GM12878 (cell line): Measurements from ENCODE around the gene CTSE. TPM values are rescaled to one million over a fixed set of nuclear protein-coding genes. Genes with fewer than 3 reads are reported as not detected.

ENCODE experiments used
- ATAC-seq: fragments of 200-7000 bp; cut with Tn5 transposase; 3 replicates; pipeline ENCODE4 v1.9.1; 2020; ENCODE audit warnings: mild to moderate bottlenecking, moderate library complexity
- BruUV-seq: library from RNA; stranded (reverse); fragments of 400-500 nt; replicated peaks from 2 replicates; lab custom pipeline; 2021; lab: Mats Ljungman, UMichigan
- CTCF ChIA-PET: fragments of 300-600 bp; sonication (Branson Sonifier 250); formaldehyde crosslinking; extraction: SDS; loops from one replicate; lab custom pipeline; 2021; ENCODE audit warnings: inconsistent platforms; lab: Yijun Ruan, JAX
- POLR2A ChIA-PET: fragments of 350-600 bp; formaldehyde crosslinking; extraction: SDS; loops from one replicate; lab custom pipeline; 2021; ENCODE audit warnings: inconsistent platforms; lab: Charles Lee
- RAD21 ChIA-PET: fragments of 300-600 bp; sonication (Branson Sonifier 250); formaldehyde crosslinking; loops from one replicate; lab custom pipeline; 2023; ENCODE audit warnings: antibody characterized with exemption; ENCODE audit not compliant: unreplicated experiment; lab: Charles Lee
- SMC1A ChIA-PET: fragments of 300-600 bp; sonication (Branson Sonifier 250); formaldehyde crosslinking; loops from one replicate; lab custom pipeline; 2023; ENCODE audit not compliant: unreplicated experiment, uncharacterized antibody; lab: Charles Lee
- DNase-seq: peaks from one replicate; pipeline ENCODE4 v3.0.0-alpha.2; 2011; ENCODE audit warnings: low read depth, low spot score
- FAIRE-seq: peaks from 3 replicates; lab custom pipeline; 2011; peaks lifted over from hg19 to GRCh38; lab: Jason Lieb, UNC
- H2AFZ ChIP-seq: 2 replicates; pipeline ENCODE4 v1.6.0; 2011; ENCODE audit warnings: low read depth, low read length, control low read depth; ENCODE audit not compliant: control insufficient read depth
- H3K27ac ChIP-seq: 2 replicates; pipeline ENCODE4 v1.5.1; 2011; ENCODE audit warnings: control low read depth; ENCODE audit not compliant: control insufficient read depth, insufficient read depth
- H3K27me3 ChIP-seq, 2 experiments: replicated peaks in 1 of 2; 2 replicates each; pipeline versions ENCODE4 v1.6.0 to v1.6.1; 2011; ENCODE audit warnings: low read length in 1 of 2; ENCODE audit not compliant: control insufficient read depth in 2 of 2, insufficient read depth in 2 of 2
- H3K36me3 ChIP-seq, 2 experiments: 2 replicates each; pipeline ENCODE4 v1.5.1; 2011; ENCODE audit warnings: low read length in 1 of 2; ENCODE audit not compliant: control insufficient read depth in 2 of 2, insufficient read depth in 2 of 2
- H3K4me1 ChIP-seq: 2 replicates; pipeline ENCODE4 v1.6.1; 2011; ENCODE audit warnings: mild to moderate bottlenecking, low read length, moderate library complexity, mixed read lengths; ENCODE audit not compliant: control insufficient read depth, insufficient read depth
- H3K4me2 ChIP-seq: 2 replicates; pipeline ENCODE4 v1.6.0; 2011; ENCODE audit warnings: control low read depth; ENCODE audit not compliant: control insufficient read depth, insufficient read depth
- H3K4me3 ChIP-seq: fragments of 200-600 bp; sonication (generic); 2 replicates; pipeline ENCODE4 v1.5.1; 2016
- H3K79me2 ChIP-seq: 2 replicates; pipeline ENCODE4 v1.6.0; 2011; ENCODE audit warnings: low read length; ENCODE audit not compliant: control insufficient read depth, insufficient read depth
- H3K9ac ChIP-seq: 2 replicates; pipeline ENCODE4 v1.8.0; 2011; ENCODE audit warnings: low read length, control low read depth, mixed read lengths; ENCODE audit not compliant: control insufficient read depth, insufficient read depth
- H3K9me3 ChIP-seq: replicated peaks from 3 replicates; pipeline ENCODE4 v1.5.1; 2011; ENCODE audit warnings: mild to moderate bottlenecking, low read length; ENCODE audit not compliant: control insufficient read depth, insufficient read depth
- H4K20me1 ChIP-seq: 2 replicates; pipeline ENCODE4 v1.6.0; 2011; ENCODE audit not compliant: control insufficient read depth, insufficient read depth
- EED ChIP-seq: sonication (generic); IDR thresholded peaks from 2 replicates; pipeline ENCODE4 v1.6.1; 2016; ENCODE audit warnings: antibody characterized with exemption, low read depth
- IKZF2 ChIP-seq, 2 experiments: fragments of 450-650 bp; IDR thresholded peaks; 2 replicates each; pipeline ENCODE4 v1.6.1; 2017; ENCODE audit warnings: mild to moderate bottlenecking in 2 of 2, moderate library complexity in 2 of 2
- IRF3 ChIP-seq: fragments of 450-650 bp; IDR thresholded peaks from 2 replicates; pipeline ENCODE4 v1.6.1; 2014; ENCODE audit warnings: mild to moderate bottlenecking
- KDM1A ChIP-seq: fragments of 200-600 bp; sonication (generic); IDR thresholded peaks from 2 replicates; pipeline ENCODE4 v1.6.1; 2016; ENCODE audit warnings: borderline replicate concordance
- MYB ChIP-seq: fragments of 150-350 bp; IDR thresholded peaks from 2 replicates; pipeline ENCODE4 v1.6.1; 2014; ENCODE audit warnings: mild to moderate bottlenecking, low read depth, low read length, borderline replicate concordance
- NFYB ChIP-seq: IDR thresholded peaks from 2 replicates; pipeline ENCODE4 v1.6.1; 2011; ENCODE audit warnings: low read depth, mild to moderate bottlenecking, low read length, improper control_type of control experiment, moderate library complexity; ENCODE audit not compliant: insufficient read depth
- NKRF ChIP-seq: fragments of 450-650 bp; conservative IDR thresholded peaks from 2 replicates; pipeline ENCODE4 v1.6.1; 2017; ENCODE audit warnings: mild to moderate bottlenecking, moderate library complexity
- POLR2A ChIP-seq: IDR thresholded peaks from 2 replicates; pipeline ENCODE4 v1.6.1; 2011; ENCODE audit warnings: low read depth, mild to moderate bottlenecking, low read length
- RBBP5 ChIP-seq: fragments of 200-600 bp; sonication (generic); conservative IDR thresholded peaks from 2 replicates; pipeline ENCODE4 v1.6.1; 2016
- RCOR1 ChIP-seq: conservative IDR thresholded peaks from 2 replicates; pipeline ENCODE4 v1.6.1; 2012; ENCODE audit warnings: low read depth, low read length, improper control_type of control experiment
- RELB ChIP-seq: fragments of 450-650 bp; IDR thresholded peaks from 2 replicates; pipeline ENCODE4 v1.6.1; 2017; ENCODE audit warnings: low read depth, mild to moderate bottlenecking, moderate library complexity
- SMAD1 ChIP-seq: fragments of 450-650 bp; IDR thresholded peaks from 2 replicates; pipeline ENCODE4 v1.6.1; 2018; ENCODE audit warnings: mild to moderate bottlenecking, low read depth; ENCODE audit not compliant: partially characterized antibody
- TCF7 ChIP-seq: IDR thresholded peaks from 2 replicates; pipeline ENCODE4 v1.6.1; 2014; ENCODE audit warnings: antibody characterized with exemption, borderline replicate concordance
- USF1 ChIP-seq: IDR thresholded peaks from 2 replicates; pipeline ENCODE4 v1.6.1; 2011; ENCODE audit warnings: borderline replicate concordance, low read depth, mild to moderate bottlenecking, moderate library complexity, mixed read lengths, low read length; ENCODE audit not compliant: insufficient read depth; ENCODE audit errors: extremely low read length
- WGBS: methylation state at CpG from one replicate; pipeline ENCODE4 v1.1.6; 2016; ENCODE audit warnings: low lambda C conversion rate; ENCODE audit not compliant: insufficient replicate concordance, insufficient coverage; ENCODE audit errors: missing lambda C conversion rate; 5-methylcytosine and 5-hydroxymethylcytosine counted together
- in situ Hi-C: fragments of 300-500 bp; cut with MboI; formaldehyde crosslinking; loops from 9 replicates; pipeline ENCODE4 v1.14.3; 2018; ENCODE audit warnings: mixed read lengths
- intact Hi-C: fragments of 100-400 bp; cut with micrococcal nuclease; formaldehyde crosslinking; loops from one replicate; pipeline ENCODE4 v1.14.2; 2022; ENCODE audit not compliant: unreplicated experiment
- polyA plus RNA-seq, 11 experiments: library from polyadenylated mRNA; depleted of rRNA in 4 of 11; unstranded in 6 of 11; stranded (reverse) in 5 of 11; fragments of >200 nt; fragmentation: Nextera tagmentation in 4 of 11; fragmentation: Illumina TruSeq in 1 of 11; extraction: Ambion mirVana in 4 of 11; extraction: Trizol in 1 of 11; gene quantifications; 1 replicate in 1 of 11; 2 replicates in 10 of 11; pipeline versions ENCODE4 v1.2.1 to v1.2.3, GENCODE V29; 2011 to 2016; ENCODE audit warnings: inconsistent platforms in 2 of 11, missing spikeins in 2 of 11, low read depth in 1 of 11
- total RNA-seq, 4 experiments: library from RNA; depleted of rRNA in 3 of 4; stranded (reverse); fragments of >200 nt in 3 of 4; fragmentation: Illumina TruSeq in 1 of 4; extraction: Trizol in 1 of 4; gene quantifications; 2 replicates each; pipeline versions ENCODE4 v1.2.1 to v1.2.3, GENCODE V29; 2013 to 2021

Gene CTSE
- total and polyA plus RNA-seq, 10 of the 15 experiments (the other 5 are each of a cell fraction or from before 2014, with no cell fraction given), result 0.26 TPM; not detected in 9

- no peak for TF ChIP-seq NKRF
- no peak for TF ChIP-seq NFYB
These were observed 43.3 kb downstream of the CTSE start (continued) for GRCh38 chr1:205980237-205980870.

GRCh38 chr1:205979301-205979700 is 44.4 kb downstream of the CTSE start:
- H3K36me3 ChIP-seq, result no peaks in the 10 kb centered on the region
- no peak for DNase-seq
- in situ Hi-C loops (no loop called here), intact Hi-C loops (loop anchor here (5.0 kb wide), 1 partner anchor 387 kb away; no protein-coding TSS in a partner anchor)
- H3K4me2 ChIP-seq, result no peak overlapping the region
- no peak overlapping the region for H3K9ac ChIP-seq
- 14% methylated on average over 6 of the region's 6 CpGs for WGBS
- no peaks in the 10 kb centered on the region for H3K79me2 ChIP-seq
- no TSS peak for BruUV-seq
- no peak for ATAC-seq
- ChIA-PET CTCF (interaction anchor here (1.1 to 9.6 kb wide), 8 partner anchors 17 to 320 kb away, joined by 3 to 296 read pairs (median 98); no protein-coding TSS in a partner anchor), SMC1A (interaction anchor here (1.7 to 5.1 kb wide), 4 partner anchors 60 to 387 kb away, joined by 5 to 110 read pairs (median 104); no protein-coding TSS in a partner anchor), POLR2A (interaction anchor here (0.5 kb wide), 1 partner anchor 22 kb away, joined by 7 read pairs; no protein-coding TSS in a partner anchor), RAD21 (interaction anchor here (3.7 to 8.6 kb wide), 4 partner anchors 60 to 320 kb away, joined by 121 to 197 read pairs (median 156); no protein-coding TSS in a partner anchor)
- no peaks in the 10 kb centered on the region for H3K4me1 ChIP-seq
- H4K20me1 ChIP-seq, result no peaks in the 10 kb centered on the region
- no peak overlapping the region for H2AFZ ChIP-seq
- no peak for FAIRE-seq
- no peak overlapping the region for H3K27ac ChIP-seq
- no peaks in the 10 kb centered on the region; a peak in 1 of 4 replicates for H3K27me3 ChIP-seq
- no peak overlapping the region for H3K4me3 ChIP-seq
- H3K9me3 ChIP-seq, result no peaks in the 10 kb centered on the region
- TF ChIP-seq SMAD1 (no peak), RCOR1 (no peak), NKRF (no peak), IRF3 (no peak), RBBP5 (no peak), TCF7 (no peak), KDM1A (no peak), RELB (no peak), EED (no peak), USF1 (no peak), MYB (no peak), POLR2A (no peak), IKZF2 (IDR thresholded peaks at IDR 0.05) (no peak)
